Chondrocyte (in vitro differentiated cells): ENCODE results near the gene ZNF496. TPM values are rescaled to one million over a fixed set of nuclear protein-coding genes. Genes with fewer than 3 reads are reported as not detected.
"Not testable (repeated sequence)": the region's sequence is repeated elsewhere in the genome, so short reads cannot be mapped to it uniquely, and the experiment has no call there.

ENCODE experiments used
- DNase-seq: peaks from one replicate; pipeline ENCODE4 v3.0.0; 2021; ENCODE audit warnings: mixed read lengths, low spot score
- H3K27ac Mint-ChIP-seq: one replicate; pipeline ENCODE4 v1.8.0; 2021; ENCODE audit warnings: mild to moderate bottlenecking, moderate library complexity, mixed read lengths; ENCODE audit not compliant: unreplicated experiment
- H3K27me3 Mint-ChIP-seq: 2 replicates; pipeline ENCODE4 v1.8.0; 2021; ENCODE audit warnings: low read depth, mixed read lengths
- H3K36me3 Mint-ChIP-seq: 2 replicates; pipeline ENCODE4 v1.8.0; 2021; ENCODE audit warnings: low read depth, mixed read lengths
- H3K4me1 Mint-ChIP-seq: 2 replicates; pipeline ENCODE4 v1.8.0; 2021; ENCODE audit warnings: low read depth, mild to moderate bottlenecking, mixed read lengths
- H3K4me3 Mint-ChIP-seq: one replicate; pipeline ENCODE4 v1.8.0; 2021; ENCODE audit warnings: mild to moderate bottlenecking, moderate library complexity, mixed read lengths; ENCODE audit not compliant: unreplicated experiment
- H3K9me3 Mint-ChIP-seq: 2 replicates; pipeline ENCODE4 v1.8.0; 2021; ENCODE audit warnings: low read depth, mixed read lengths
- total RNA-seq: library from RNA; stranded (reverse); gene quantifications from 3 replicates; pipeline ENCODE4 v1.2.1, GENCODE V29; 2021
- TF ChIP-seq, protein P1 (sequence below): fragments of 200-600 bp; sonication (generic); IDR thresholded peaks from 2 replicates; pipeline ENCODE4 v1.5.0; 2021; ENCODE audit warnings: antibody characterized with exemption, mild to moderate bottlenecking, moderate library complexity

Gene ZNF496
- total RNA-seq, 1 donor from 2014 or later: 27.9 TPM

DNA sequence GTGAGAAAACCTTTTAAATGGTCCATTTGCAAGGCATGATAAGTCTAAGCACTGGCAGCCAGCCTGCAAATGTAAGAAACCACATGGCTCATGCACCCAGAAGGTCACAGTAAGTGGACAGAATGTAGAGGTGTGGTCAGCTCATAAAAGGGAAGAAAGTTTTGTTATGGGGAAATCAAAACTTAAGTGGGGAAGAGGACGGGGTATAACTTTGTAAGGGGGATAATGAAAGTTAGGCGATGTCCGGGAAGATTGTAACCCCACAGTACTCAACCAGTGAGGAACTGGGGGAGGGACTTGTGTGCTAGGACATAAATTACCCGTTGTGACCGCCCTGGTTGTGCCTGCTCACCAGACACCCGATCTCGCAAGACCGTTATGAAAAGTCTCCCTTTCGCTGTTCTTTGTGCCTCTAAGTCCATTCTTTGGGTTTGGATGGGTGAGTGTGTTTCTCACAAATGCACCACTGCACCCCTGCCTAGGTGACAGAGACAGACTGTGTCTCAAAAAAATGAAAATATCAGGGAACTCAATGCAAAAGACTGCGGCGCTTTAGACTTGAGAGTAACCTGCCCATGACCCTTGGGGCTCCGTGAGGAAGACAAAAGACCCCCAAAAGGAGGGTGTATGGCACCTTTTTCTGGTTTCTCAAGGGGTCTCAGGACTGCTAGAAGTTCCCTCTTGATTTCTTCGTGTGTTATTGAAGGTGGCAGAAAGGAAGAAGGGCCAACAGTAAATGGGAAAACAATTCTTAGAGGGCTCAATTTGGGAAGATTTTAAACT is 28.6 kb upstream of the ZNF496 start:
- TF ChIP-seq, protein P1, sequence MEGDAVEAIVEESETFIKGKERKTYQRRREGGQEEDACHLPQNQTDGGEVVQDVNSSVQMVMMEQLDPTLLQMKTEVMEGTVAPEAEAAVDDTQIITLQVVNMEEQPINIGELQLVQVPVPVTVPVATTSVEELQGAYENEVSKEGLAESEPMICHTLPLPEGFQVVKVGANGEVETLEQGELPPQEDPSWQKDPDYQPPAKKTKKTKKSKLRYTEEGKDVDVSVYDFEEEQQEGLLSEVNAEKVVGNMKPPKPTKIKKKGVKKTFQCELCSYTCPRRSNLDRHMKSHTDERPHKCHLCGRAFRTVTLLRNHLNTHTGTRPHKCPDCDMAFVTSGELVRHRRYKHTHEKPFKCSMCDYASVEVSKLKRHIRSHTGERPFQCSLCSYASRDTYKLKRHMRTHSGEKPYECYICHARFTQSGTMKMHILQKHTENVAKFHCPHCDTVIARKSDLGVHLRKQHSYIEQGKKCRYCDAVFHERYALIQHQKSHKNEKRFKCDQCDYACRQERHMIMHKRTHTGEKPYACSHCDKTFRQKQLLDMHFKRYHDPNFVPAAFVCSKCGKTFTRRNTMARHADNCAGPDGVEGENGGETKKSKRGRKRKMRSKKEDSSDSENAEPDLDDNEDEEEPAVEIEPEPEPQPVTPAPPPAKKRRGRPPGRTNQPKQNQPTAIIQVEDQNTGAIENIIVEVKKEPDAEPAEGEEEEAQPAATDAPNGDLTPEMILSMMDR: no peak
- H3K4me3 Mint-ChIP-seq: no peak overlapping the region
- peaks cover 44% of the 10 kb centered on the region for H3K4me1 Mint-ChIP-seq
- peaks cover 4% of the 10 kb centered on the region for H3K9me3 Mint-ChIP-seq
- no peak overlapping the region for H3K27ac Mint-ChIP-seq
- H3K27me3 Mint-ChIP-seq: no peaks in the 10 kb centered on the region
- H3K36me3 Mint-ChIP-seq: peaks cover 3% of the 10 kb centered on the region
- DNase-seq: no peak

GRCh38 chr1:247359559-247359958 is 27.9 kb upstream of the ZNF496 start:
- Mint-ChIP-seq H3K27ac (no peak overlapping the region), H3K36me3 (peaks cover 3% of the 10 kb centered on the region), H3K4me1 (peaks cover 46% of the 10 kb centered on the region), H3K9me3 (no peaks in the 10 kb centered on the region), H3K27me3 (no peaks in the 10 kb centered on the region), H3K4me3 (no peak overlapping the region)
- TF ChIP-seq, protein P1: no peak
- no peak for DNase-seq

DNA sequence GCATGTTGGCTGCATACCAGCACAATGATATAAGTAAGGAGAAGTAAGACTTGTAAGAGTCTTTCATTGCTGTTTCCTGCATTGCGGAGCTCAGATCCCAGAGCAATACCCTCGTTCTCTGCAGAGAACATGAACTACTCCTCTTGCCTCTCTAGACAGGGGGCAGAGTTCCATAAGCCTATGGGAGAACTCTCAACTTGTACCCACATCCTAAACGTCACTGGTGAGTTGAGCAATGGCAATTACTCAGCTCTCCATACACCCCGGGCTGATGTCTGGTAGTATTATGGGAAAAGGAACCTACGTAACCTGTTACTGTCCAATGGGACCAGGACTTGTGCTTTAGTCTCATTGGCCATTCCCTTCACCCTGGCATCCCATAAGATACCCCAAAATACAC is 27.3 kb upstream of the ZNF496 start:
- no peak for DNase-seq

DNA sequence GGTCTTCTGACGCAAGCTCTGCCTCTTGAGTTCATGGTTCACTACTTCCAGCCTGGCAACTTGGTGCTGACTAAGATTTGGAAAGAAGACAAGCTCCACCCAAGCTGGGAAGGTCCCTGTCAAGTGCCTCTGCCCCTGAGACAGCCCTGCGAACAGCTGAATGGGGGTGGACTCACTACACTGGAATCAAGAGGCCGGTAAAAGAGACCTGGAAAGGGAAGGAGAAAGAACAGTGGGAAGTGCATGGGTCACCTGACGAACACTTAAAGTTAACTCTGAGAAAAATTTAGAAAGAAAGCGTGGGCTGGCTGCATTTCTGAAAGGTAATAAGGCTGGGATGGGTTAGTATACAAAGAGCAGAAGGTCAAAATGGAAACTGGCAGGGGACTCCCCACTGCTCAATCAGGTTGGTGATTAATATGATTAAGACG is 26.1 kb upstream of the ZNF496 start:
- Mint-ChIP-seq H3K36me3 (peaks cover 3% of the 10 kb centered on the region), H3K4me3 (no peak overlapping the region), H3K27ac (no peak overlapping the region), H3K27me3 (no peaks in the 10 kb centered on the region), H3K4me1 (peaks cover 46% of the 10 kb centered on the region), H3K9me3 (no peaks in the 10 kb centered on the region)
- TF ChIP-seq, protein P1: no peak
- DNase-seq: no peak

More for the DNA sequence above, 27.3 kb upstream of the ZNF496 start:
- TF ChIP-seq, protein P1: no peak
- no peak overlapping the region for H3K27ac Mint-ChIP-seq
- H3K4me1 Mint-ChIP-seq: peaks cover 46% of the 10 kb centered on the region
- H3K9me3 Mint-ChIP-seq: no peaks in the 10 kb centered on the region
- H3K36me3 Mint-ChIP-seq: peaks cover 3% of the 10 kb centered on the region
- H3K4me3 Mint-ChIP-seq: no peak overlapping the region
- no peaks in the 10 kb centered on the region for H3K27me3 Mint-ChIP-seq

- no peak overlapping the region for H3K27ac Mint-ChIP-seq
- DNase-seq: no peak
- peaks cover 46% of the 10 kb centered on the region for H3K4me1 Mint-ChIP-seq
- H3K27me3 Mint-ChIP-seq: no peaks in the 10 kb centered on the region
- peaks cover 3% of the 10 kb centered on the region for H3K36me3 Mint-ChIP-seq
- TF ChIP-seq, protein P1: no peak
- H3K4me3 Mint-ChIP-seq: no peak overlapping the region
- no peaks in the 10 kb centered on the region for H3K9me3 Mint-ChIP-seq
Observed at GRCh38 chr1:247357052-247357780, 25.5 kb upstream of the ZNF496 start.

- H3K27me3 Mint-ChIP-seq, H3K9me3 Mint-ChIP-seq, H3K36me3 Mint-ChIP-seq, DNase-seq, H3K4me3 Mint-ChIP-seq, H3K27ac Mint-ChIP-seq: not testable (repeated sequence)
- H3K4me1 Mint-ChIP-seq: peaks cover 33% of the 10 kb centered on the region
Observed at GRCh38 chr1:247355160-247355559, 23.5 kb upstream of the ZNF496 start.
